Smooth muscle cell (in vitro differentiated cells): ENCODE data around the gene PSMF1. TPM values are rescaled to one million over a fixed set of nuclear protein-coding genes. Genes with fewer than 3 reads are reported as not detected.

Experiments used
- DNase-seq: peaks from one replicate; lab custom pipeline; 2025; ENCODE audit not compliant: unreplicated experiment; lab: John Stamatoyannopoulos, UW
- H2AFZ ChIP-seq: fragments of 200-600 bp; sonication (generic); 2 replicates; pipeline ENCODE4 v1.6.0; 2016; ENCODE audit warnings: antibody characterized with exemption, low read depth, mild to moderate bottlenecking
- H3F3A ChIP-seq: fragments of 200-600 bp; sonication (generic); 2 replicates; pipeline ENCODE4 v1.6.0; 2017; ENCODE audit warnings: antibody characterized with exemption, low read depth
- H3K27ac ChIP-seq: fragments of 200-600 bp; sonication (generic); 2 replicates; pipeline ENCODE4 v1.5.1; 2016; ENCODE audit warnings: low read depth, mild to moderate bottlenecking
- H3K27me3 ChIP-seq: fragments of 200-600 bp; sonication (generic); 2 replicates; pipeline ENCODE4 v1.6.1; 2016; ENCODE audit warnings: low read depth, mild to moderate bottlenecking
- H3K36me3 ChIP-seq: fragments of 200-600 bp; sonication (generic); 2 replicates; pipeline ENCODE4 v1.5.1; 2016; ENCODE audit warnings: low read depth
- H3K4me1 ChIP-seq: fragments of 200-600 bp; sonication (generic); 2 replicates; pipeline ENCODE4 v1.5.1; 2016; ENCODE audit warnings: low read depth
- H3K4me2 ChIP-seq: fragments of 200-600 bp; sonication (generic); 2 replicates; pipeline ENCODE4 v1.6.0; 2016; ENCODE audit warnings: mild to moderate bottlenecking
- H3K4me3 ChIP-seq: fragments of 200-600 bp; sonication (generic); 2 replicates; pipeline ENCODE4 v1.5.1; 2016; ENCODE audit warnings: mild to moderate bottlenecking
- H3K79me2 ChIP-seq: fragments of 200-600 bp; sonication (generic); 2 replicates; pipeline ENCODE4 v1.6.0; 2016; ENCODE audit warnings: low read depth, mild to moderate bottlenecking
- H3K9ac ChIP-seq: fragments of 200-600 bp; sonication (generic); 2 replicates; pipeline ENCODE4 v1.6.0; 2016; ENCODE audit warnings: low read depth
- H3K9me3 ChIP-seq: fragments of 200-600 bp; sonication (generic); replicated peaks from 2 replicates; pipeline ENCODE4 v1.5.1; 2016; ENCODE audit warnings: low read depth
- H4K20me1 ChIP-seq: fragments of 200-600 bp; sonication (generic); 2 replicates; pipeline ENCODE4 v1.6.0; 2016; ENCODE audit warnings: low read depth
- WGBS: methylation state at CpG from one replicate; pipeline ENCODE4 v1.1.7; 2016; ENCODE audit warnings: low lambda C conversion rate; 5-methylcytosine and 5-hydroxymethylcytosine counted together
- polyA plus RNA-seq: library from polyadenylated mRNA; unstranded; fragments of >200 nt; fragmentation: Nextera tagmentation; extraction: Ambion mirVana; gene quantifications from 2 replicates; pipeline ENCODE4 v1.2.1, GENCODE V29; 2016
- total RNA-seq: library from RNA; depleted of rRNA; stranded (reverse); fragments of >200 nt; gene quantifications from 2 replicates; pipeline ENCODE4 v1.2.3, GENCODE V29; 2014
- TF ChIP-seq, protein P1 (sequence below): fragments of 200-600 bp; sonication (generic); IDR thresholded peaks from 2 replicates; pipeline ENCODE4 v1.5.1; 2017; ENCODE audit warnings: borderline replicate concordance, mild to moderate bottlenecking, antibody characterized with exemption; ENCODE audit not compliant: insufficient read depth, poor library complexity, severe bottlenecking

Gene PSMF1
- total and polyA plus RNA-seq, 2 experiments from 2014 or later, result 120 to 246 TPM

DNA sequence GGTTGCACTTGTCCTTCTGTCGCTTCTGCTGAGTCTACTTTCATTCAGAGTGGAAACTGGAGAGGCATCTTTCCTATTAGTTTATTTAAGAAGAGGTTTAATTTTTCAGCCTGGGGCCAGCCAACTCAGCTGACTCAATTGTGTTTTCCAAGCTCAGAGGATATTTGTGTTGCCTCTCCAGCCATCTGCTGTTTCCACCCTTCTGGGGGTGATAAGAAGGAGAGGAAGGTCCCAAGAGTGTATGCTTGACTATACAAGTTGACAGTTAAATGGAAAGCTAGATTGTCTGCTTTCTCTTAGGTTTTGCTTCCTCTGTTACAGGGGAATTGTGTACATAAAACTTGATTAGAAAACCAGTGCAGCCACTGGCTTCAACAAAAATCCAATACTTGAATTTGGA is 3.0 kb downstream of the PSMF1 start:
- 94% methylated on average over 1 of the region's 1 CpG for WGBS
- Histone ChIP-seq H3K9ac (no peak overlapping the region), H3K9me3 (no peaks in the 10 kb centered on the region), H4K20me1 (peaks cover 39% of the 10 kb centered on the region), H2AFZ (no peak overlapping the region), H3K79me2 (peaks cover 56% of the 10 kb centered on the region), H3K36me3 (no peaks in the 10 kb centered on the region), H3F3A (no peaks in the 10 kb centered on the region), H3K4me1 (peaks cover 13% of the 10 kb centered on the region), H3K27ac (no peak overlapping the region), H3K27me3 (peaks cover 4% of the 10 kb centered on the region), H3K4me3 (no peak overlapping the region), H3K4me2 (no peak overlapping the region)
- DNase-seq, result no peak
- TF ChIP-seq, protein P1, sequence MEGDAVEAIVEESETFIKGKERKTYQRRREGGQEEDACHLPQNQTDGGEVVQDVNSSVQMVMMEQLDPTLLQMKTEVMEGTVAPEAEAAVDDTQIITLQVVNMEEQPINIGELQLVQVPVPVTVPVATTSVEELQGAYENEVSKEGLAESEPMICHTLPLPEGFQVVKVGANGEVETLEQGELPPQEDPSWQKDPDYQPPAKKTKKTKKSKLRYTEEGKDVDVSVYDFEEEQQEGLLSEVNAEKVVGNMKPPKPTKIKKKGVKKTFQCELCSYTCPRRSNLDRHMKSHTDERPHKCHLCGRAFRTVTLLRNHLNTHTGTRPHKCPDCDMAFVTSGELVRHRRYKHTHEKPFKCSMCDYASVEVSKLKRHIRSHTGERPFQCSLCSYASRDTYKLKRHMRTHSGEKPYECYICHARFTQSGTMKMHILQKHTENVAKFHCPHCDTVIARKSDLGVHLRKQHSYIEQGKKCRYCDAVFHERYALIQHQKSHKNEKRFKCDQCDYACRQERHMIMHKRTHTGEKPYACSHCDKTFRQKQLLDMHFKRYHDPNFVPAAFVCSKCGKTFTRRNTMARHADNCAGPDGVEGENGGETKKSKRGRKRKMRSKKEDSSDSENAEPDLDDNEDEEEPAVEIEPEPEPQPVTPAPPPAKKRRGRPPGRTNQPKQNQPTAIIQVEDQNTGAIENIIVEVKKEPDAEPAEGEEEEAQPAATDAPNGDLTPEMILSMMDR, result no peak

DNA sequence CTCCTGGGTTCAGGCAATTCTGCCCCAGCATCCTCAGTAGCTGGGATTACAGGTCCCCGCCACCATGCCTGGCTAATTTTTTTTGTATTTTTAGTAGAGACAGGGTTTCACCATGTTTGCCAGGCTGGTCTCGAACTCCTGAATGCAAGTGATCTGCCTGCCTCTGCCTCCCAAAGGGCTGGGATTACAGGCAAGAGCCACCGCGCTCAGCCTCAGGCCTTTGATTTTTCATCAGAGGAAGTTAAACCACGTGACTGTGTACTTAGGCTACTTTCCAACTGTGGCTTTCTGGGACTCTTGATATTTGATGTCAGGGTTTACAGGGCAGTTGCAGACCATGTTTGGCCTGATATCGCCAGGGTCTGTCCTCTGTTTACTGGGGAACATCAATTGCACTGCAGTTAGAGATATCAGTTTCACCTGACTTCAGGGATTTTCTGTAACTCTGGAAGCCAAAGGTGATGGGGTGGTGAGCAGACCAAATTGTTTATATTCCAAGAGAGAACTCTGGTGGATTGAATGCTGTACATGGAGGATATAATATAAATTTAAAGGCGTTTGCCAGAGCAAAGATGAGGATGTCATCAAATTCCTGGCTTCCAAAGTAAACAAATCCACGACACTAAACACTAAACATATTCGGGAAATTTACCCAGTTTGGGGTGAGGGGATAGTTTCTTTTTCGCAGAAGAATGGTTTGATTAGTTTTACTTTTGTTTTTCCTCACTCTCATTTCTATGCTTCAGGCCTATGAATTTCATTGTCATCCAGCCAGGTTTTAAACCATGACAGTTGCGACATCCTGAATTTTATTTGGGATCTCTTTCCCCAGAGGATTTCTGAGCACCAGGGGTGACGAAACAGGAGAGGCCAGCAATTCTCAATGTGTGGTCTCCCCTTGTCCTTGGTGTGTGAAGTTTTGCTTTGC is 4.2 kb downstream of the PSMF1 start:
- 87% methylated on average over 12 of the region's 12 CpGs for WGBS
- Histone ChIP-seq H3K4me3 (no peak overlapping the region), H3K27ac (no peak overlapping the region)

DNA sequence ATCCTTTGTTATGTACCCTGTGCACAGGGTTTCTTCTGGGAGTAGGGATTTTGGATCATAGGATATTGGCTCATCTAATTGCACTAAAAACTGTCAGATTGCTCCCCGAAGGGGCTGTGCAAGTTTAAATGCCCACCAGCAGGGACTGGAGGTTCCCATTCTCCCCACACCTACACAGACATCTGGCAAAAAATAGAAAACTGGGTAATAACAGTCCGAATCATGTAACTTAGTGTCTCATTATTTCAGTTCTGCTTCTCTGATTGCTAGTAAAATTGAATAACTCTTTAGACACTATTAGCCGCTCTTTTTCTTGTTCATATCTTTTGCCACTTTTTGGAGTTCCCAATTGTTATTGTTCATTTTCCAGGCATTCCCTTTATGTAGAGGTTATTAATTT is 5.3 kb downstream of the PSMF1 start:
- H3K4me2 ChIP-seq, result no peak overlapping the region
- no peak for DNase-seq
- H3K27ac ChIP-seq, result no peak overlapping the region
- peaks cover 8% of the 10 kb centered on the region for H3K36me3 ChIP-seq
- no peaks in the 10 kb centered on the region for H3K27me3 ChIP-seq
- H3K4me1 ChIP-seq, result peaks cover 8% of the 10 kb centered on the region
- H3K79me2 ChIP-seq, result peaks cover 56% of the 10 kb centered on the region
- peaks cover 39% of the 10 kb centered on the region for H4K20me1 ChIP-seq
- H3F3A ChIP-seq, result no peaks in the 10 kb centered on the region
- H3K4me3 ChIP-seq, result no peak overlapping the region
- H3K9ac ChIP-seq, result no peak overlapping the region
- TF ChIP-seq, protein P1, result no peak
- WGBS, result 98% methylated on average over 3 of the region's 3 CpGs
- no peaks in the 10 kb centered on the region for H3K9me3 ChIP-seq
- no peak overlapping the region for H2AFZ ChIP-seq

More for the DNA sequence above, 4.2 kb downstream of the PSMF1 start:
- no peak overlapping the region for H3K4me2 ChIP-seq
- no peaks in the 10 kb centered on the region for H3F3A ChIP-seq
- peaks cover 59% of the 10 kb centered on the region for H3K79me2 ChIP-seq
- TF ChIP-seq, protein P1, result no peak
- H2AFZ ChIP-seq, result no peak overlapping the region
- H4K20me1 ChIP-seq, result peaks cover 39% of the 10 kb centered on the region
- H3K9ac ChIP-seq, result no peak overlapping the region
- H3K9me3 ChIP-seq, result no peaks in the 10 kb centered on the region
- H3K36me3 ChIP-seq, result peaks cover under 1% of the 10 kb centered on the region
- H3K27me3 ChIP-seq, result no peaks in the 10 kb centered on the region
- H3K4me1 ChIP-seq, result peaks cover 13% of the 10 kb centered on the region
- no peak for DNase-seq

DNA sequence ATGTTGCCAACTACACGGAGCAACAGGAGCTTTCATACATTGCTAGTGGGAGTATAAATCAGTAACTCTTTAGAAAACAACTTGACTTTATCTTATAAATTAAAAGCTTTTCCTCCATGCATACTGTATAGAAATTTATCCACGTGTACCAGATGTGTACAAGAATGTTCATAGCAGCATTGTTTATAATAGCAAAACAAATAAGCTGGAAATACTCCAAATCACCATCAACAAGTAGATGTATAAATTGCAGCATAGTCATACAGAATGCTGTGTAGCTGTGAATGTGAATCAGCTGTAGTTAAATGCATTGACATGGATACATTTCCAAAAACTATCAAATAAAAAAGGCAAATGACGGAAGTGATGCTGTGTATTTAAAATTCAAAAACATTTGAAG is 6.0 kb downstream of the PSMF1 start:
- H3K79me2 ChIP-seq, result peaks cover 49% of the 10 kb centered on the region
- no peak overlapping the region for H3K4me2 ChIP-seq
- H3K9me3 ChIP-seq, result no peaks in the 10 kb centered on the region
- H3K36me3 ChIP-seq, result peaks cover 8% of the 10 kb centered on the region
- no peak overlapping the region for H3K27ac ChIP-seq
- TF ChIP-seq, protein P1, result no peak
- 64% methylated on average over 3 of the region's 3 CpGs for WGBS
- peaks cover 6% of the 10 kb centered on the region for H3K4me1 ChIP-seq
- H2AFZ ChIP-seq, result no peak overlapping the region
- H4K20me1 ChIP-seq, result peaks cover 39% of the 10 kb centered on the region
- no peaks in the 10 kb centered on the region for H3F3A ChIP-seq
- DNase-seq, result no peak
- H3K4me3 ChIP-seq, result no peak overlapping the region
- no peaks in the 10 kb centered on the region for H3K27me3 ChIP-seq
- H3K9ac ChIP-seq, result no peak overlapping the region
